OCI-LY3 (cell line): ENCODE data around the gene CC2D1A.

ENCODE experiments used
- H2AFZ ChIP-seq: fragments of 200-600, 300-600 bp; shearing (Covaris generic); 2 replicates; pipeline ENCODE4 v1.6.0; 2014; ENCODE audit warnings: antibody characterized with exemption, low read depth, low read length
- H3K27ac ChIP-seq: fragments of 200-600, 300-600 bp; sonication (generic); 2 replicates; pipeline ENCODE4 v1.5.1; 2014; ENCODE audit warnings: mild to moderate bottlenecking, low read length, moderate library complexity, mixed read lengths
- H3K27me3 ChIP-seq: fragments of 200-600, 300-600 bp; sonication (generic); 2 replicates; pipeline ENCODE4 v1.6.1; 2014; ENCODE audit warnings: low read depth, low read length, mixed read lengths
- H3K36me3 ChIP-seq: fragments of 200-600, 300-600 bp; sonication (generic); replicated peaks from 2 replicates; pipeline ENCODE3; 2014; ENCODE audit warnings: low read depth, low read length, mixed read lengths
- H3K4me1 ChIP-seq: fragments of 300-600, 200-600 bp; sonication (generic); 2 replicates; pipeline ENCODE4 v1.6.1; 2014; ENCODE audit warnings: low read length, mixed read lengths
- H3K4me2 ChIP-seq: fragments of 200-600, 300-600 bp; sonication (generic); 2 replicates; pipeline ENCODE4 v1.6.1; 2014; ENCODE audit warnings: low read length, mixed read lengths
- H3K4me3 ChIP-seq: fragments of 300-600, 200-600 bp; sonication (generic); 2 replicates; pipeline ENCODE4 v1.5.1; 2014; ENCODE audit warnings: antibody characterized with exemption, mild to moderate bottlenecking, low read length, moderate library complexity
- H3K79me2 ChIP-seq: fragments of 300-600, 200-600 bp; shearing (Covaris generic); 2 replicates; pipeline ENCODE4 v1.6.1; 2014; ENCODE audit warnings: mild to moderate bottlenecking, low read length, mixed read lengths
- H3K9ac ChIP-seq: fragments of 300-600, 200-600 bp; shearing (Covaris generic); 2 replicates; pipeline ENCODE4 v1.6.0; 2014; ENCODE audit warnings: mild to moderate bottlenecking, low read length, moderate library complexity
- H3K9me3 ChIP-seq: fragments of 200-600, 300-600 bp; shearing (Covaris generic); 2 replicates; pipeline ENCODE4 v1.6.1; 2014; ENCODE audit warnings: low read length, mixed read lengths; ENCODE audit not compliant: insufficient read depth
- H4K20me1 ChIP-seq: fragments of 200-600, 300-600 bp; sonication (generic); 2 replicates; pipeline ENCODE4 v1.6.1; 2016; ENCODE audit warnings: low read length, mixed read lengths; ENCODE audit not compliant: insufficient read depth
- EZH2phosphoT487 ChIP-seq: fragments of 200-600 bp; shearing (Covaris generic); IDR thresholded peaks from 2 replicates; pipeline ENCODE4 v1.6.1; 2018; ENCODE audit warnings: antibody characterized with exemption, mixed run types, low read depth
- TF ChIP-seq, protein P1 (sequence below): fragments of 200-600, 300-600 bp; sonication (generic); IDR thresholded peaks from 2 replicates; pipeline ENCODE4 v1.5.1; 2014; ENCODE audit warnings: antibody characterized with exemption, low read length, low read depth

Gene CC2D1A

DNA sequence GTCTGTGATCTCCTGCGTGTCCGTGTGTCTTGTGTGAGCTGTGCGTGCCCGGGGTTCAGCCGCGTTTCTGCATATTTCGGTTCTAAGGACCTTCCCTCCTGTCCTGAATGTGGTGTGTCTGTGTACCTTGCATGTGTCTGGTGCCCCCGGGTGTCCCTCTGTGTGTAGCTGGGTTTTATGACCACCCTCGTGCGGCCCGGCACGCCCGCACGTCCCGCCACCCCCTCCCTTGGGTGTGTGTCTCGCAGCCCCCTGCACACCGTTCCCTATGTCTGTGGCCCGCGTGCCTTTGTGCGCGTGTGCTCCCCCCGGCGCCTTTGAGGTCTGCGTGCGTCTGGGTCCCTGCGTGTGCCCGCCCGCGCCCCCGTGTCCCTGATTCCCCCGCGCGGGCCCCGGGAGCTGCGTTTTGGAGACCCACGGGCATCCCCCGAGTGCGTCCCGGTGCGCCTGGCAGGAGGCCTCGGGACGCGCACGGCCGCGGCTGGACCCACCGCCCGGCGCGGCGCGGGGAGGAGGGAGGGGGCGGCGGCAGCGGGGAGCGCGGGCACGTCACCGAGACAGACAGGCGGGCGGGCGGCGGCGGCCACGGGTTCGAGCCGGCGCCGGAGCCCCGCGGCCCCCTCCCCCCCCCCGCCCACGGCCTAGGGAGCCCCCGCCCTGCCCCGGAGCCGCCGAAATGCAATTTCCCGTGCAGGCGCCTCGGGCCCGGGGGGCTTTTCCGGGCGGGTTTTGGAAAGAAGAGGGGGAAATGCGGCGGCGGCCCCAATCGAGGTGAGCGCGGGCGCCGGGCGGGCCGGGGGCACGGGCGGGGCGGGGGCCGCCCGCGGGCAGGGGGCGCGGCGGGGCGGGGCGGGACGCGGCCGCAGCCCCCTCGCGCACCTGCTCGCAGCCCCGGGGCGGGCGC, 41.1 kb upstream of the CC2D1A start:
- peaks cover 10% of the 10 kb centered on the region for H3K4me1 ChIP-seq
- H2AFZ ChIP-seq, result no peak overlapping the region
- H4K20me1 ChIP-seq, result no peaks in the 10 kb centered on the region
- TF ChIP-seq EZH2phosphoT487, result no peak
- TF ChIP-seq, protein P1, sequence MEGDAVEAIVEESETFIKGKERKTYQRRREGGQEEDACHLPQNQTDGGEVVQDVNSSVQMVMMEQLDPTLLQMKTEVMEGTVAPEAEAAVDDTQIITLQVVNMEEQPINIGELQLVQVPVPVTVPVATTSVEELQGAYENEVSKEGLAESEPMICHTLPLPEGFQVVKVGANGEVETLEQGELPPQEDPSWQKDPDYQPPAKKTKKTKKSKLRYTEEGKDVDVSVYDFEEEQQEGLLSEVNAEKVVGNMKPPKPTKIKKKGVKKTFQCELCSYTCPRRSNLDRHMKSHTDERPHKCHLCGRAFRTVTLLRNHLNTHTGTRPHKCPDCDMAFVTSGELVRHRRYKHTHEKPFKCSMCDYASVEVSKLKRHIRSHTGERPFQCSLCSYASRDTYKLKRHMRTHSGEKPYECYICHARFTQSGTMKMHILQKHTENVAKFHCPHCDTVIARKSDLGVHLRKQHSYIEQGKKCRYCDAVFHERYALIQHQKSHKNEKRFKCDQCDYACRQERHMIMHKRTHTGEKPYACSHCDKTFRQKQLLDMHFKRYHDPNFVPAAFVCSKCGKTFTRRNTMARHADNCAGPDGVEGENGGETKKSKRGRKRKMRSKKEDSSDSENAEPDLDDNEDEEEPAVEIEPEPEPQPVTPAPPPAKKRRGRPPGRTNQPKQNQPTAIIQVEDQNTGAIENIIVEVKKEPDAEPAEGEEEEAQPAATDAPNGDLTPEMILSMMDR, result no peak
- peak overlapping the region; percentile 66 for H3K4me3 ChIP-seq
- H3K27ac ChIP-seq, result no peak overlapping the region
- H3K79me2 ChIP-seq, result no peaks in the 10 kb centered on the region
- 0 out of 2 replicates have a peak overlapping the region, but pooled peaks have one; percentile 43 for H3K4me2 ChIP-seq
- peaks cover 27% of the 10 kb centered on the region for H3K27me3 ChIP-seq
- H3K9ac ChIP-seq, result no peak overlapping the region
- no peaks in the 10 kb centered on the region for H3K9me3 ChIP-seq
- no peaks in the 10 kb centered on the region for H3K36me3 ChIP-seq

DNA sequence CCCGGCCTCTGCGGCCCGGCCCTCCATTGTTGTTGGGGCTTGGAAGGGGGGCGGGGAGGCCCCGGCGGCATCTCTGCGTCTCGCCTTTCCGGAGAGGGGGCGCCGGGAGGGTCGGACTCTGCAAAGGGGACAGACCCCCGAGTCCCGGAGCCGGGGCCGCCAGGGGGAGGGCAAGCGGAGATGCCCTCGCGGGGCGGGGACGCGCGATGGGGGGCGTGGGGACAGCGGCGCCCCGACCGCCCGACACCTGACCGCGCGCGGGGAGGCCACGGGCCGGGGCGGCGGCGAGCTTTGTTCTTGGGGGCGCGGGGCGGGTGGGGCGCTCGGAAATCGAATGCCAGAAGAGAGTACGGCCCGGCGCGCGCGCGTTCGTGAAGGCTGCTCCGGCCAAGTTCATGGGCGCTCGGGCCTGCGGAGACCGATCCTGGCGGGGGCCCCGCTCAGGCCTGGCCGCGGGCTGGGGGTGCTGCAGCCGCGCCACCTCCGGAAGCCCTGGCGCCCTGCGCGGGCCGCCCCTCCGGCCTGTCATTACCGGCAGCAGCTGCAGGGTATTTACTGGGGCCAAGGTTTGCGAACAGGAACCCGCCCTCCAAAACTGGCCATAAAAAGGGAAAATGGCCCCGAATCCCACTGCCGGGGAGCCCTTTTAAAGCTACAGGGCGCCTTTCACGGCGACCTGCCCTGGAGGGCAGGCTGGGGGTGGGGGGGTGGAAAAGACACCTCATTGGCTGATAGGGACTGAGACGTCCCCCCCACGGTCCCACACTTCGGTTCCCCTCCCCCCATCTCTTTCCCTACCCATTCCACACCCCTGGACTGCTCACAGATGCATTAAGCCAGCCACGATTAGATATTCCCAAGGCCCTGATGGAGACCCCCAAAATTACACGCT, 40.2 kb upstream of the CC2D1A start:
- Histone ChIP-seq H3K27me3 (peaks cover 27% of the 10 kb centered on the region), H4K20me1 (no peaks in the 10 kb centered on the region), H3K9ac (peak overlapping the region; percentile 32; the same call in 1 of the 2 replicates)

DNA sequence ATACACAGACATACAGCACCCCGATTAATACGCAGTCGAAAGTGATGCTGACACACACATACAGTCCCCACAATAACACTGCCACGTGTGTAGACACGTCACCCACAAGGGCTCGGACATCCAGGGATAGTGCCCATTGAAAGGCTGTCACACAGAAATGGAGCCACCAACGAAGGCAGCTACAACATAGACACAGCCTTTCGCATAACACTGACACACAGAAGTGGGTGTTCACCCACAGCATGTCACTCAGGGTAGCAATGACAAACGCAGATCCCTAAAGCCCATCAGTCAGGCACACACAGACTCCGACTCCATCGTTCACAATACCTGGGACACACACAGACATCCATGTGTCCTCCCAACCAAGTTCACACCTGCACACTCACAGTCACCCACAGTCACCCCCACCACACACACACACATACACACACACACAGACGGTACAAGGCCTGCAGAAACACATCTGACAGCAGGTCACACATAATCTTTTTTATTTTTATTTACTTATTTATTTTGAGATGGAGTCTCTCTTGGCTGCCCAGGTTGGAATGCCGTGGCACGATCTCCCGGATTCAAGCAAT, 39.4 kb upstream of the CC2D1A start:
- no peak overlapping the region for H2AFZ ChIP-seq
- H3K79me2 ChIP-seq, result no peaks in the 10 kb centered on the region
- no peak overlapping the region for H3K27ac ChIP-seq
- H3K9me3 ChIP-seq, result no peaks in the 10 kb centered on the region
- peak overlapping the region; percentile 43; the same call in 1 of the 2 replicates for H3K4me2 ChIP-seq
- no peak for TF ChIP-seq EZH2phosphoT487
- TF ChIP-seq, protein P1, result no peak
- H3K9ac ChIP-seq, result no peak overlapping the region
- no peaks in the 10 kb centered on the region for H4K20me1 ChIP-seq
- peak overlapping the region; percentile 66; the same call in 1 of the 2 replicates for H3K4me3 ChIP-seq
- peaks cover 3% of the 10 kb centered on the region for H3K4me1 ChIP-seq
- H3K36me3 ChIP-seq, result no peaks in the 10 kb centered on the region
- H3K27me3 ChIP-seq, result peaks cover 27% of the 10 kb centered on the region

More for the DNA sequence above, 40.2 kb upstream of the CC2D1A start:
- H3K27ac ChIP-seq, result no peak overlapping the region
- H3K36me3 ChIP-seq, result no peaks in the 10 kb centered on the region
- no peaks in the 10 kb centered on the region for H3K79me2 ChIP-seq
- no peak overlapping the region for H2AFZ ChIP-seq
- peak overlapping the region; percentile 43 for H3K4me2 ChIP-seq
- no peak for TF ChIP-seq EZH2phosphoT487
- TF ChIP-seq, protein P1, result no peak
- H3K4me3 ChIP-seq, result peak overlapping the region; percentile 66
- peaks cover 10% of the 10 kb centered on the region for H3K4me1 ChIP-seq
- H3K9me3 ChIP-seq, result no peaks in the 10 kb centered on the region
